SK-N-SH (cell line): ENCODE measurements around the gene BGN. TPM values are rescaled to one million over a fixed set of nuclear protein-coding genes. Genes with fewer than 3 reads are reported as not detected.

Experiments
- CTCF ChIA-PET: fragments of 300-600, 350-600 bp; formaldehyde crosslinking; extraction: SDS; loops from one replicate; lab custom pipeline; 2021; lab: Yijun Ruan, JAX
- POLR2A ChIA-PET: fragments of 350-600 bp; sonication (Branson Sonifier 250); formaldehyde crosslinking; extraction: SDS; loops from one replicate; lab custom pipeline; 2020; ENCODE audit warnings: antibody characterized with exemption, inconsistent platforms; lab: Yijun Ruan, JAX
- DNase-seq: peaks from one replicate; pipeline ENCODE4 v3.0.0; 2012
- H2AFZ ChIP-seq: fragments of 200-600 bp; sonication (generic); 2 replicates; pipeline ENCODE4 v1.8.1; 2016; ENCODE audit warnings: antibody characterized with exemption, mild to moderate bottlenecking, low read depth
- H3F3A ChIP-seq: fragments of 200-600 bp; sonication (generic); replicated peaks from 2 replicates; pipeline ENCODE3; 2016; ENCODE audit warnings: antibody characterized with exemption, mild to moderate bottlenecking; ENCODE audit not compliant: insufficient read depth
- H3K27ac ChIP-seq, 2 experiments: fragments of 200-500 bp in 1 of 2; fragments of 200-600 bp in 1 of 2; sonication (Bioruptor generic) in 1 of 2; sonication (generic), shearing (Covaris generic) in 1 of 2; 2 replicates each; pipeline versions ENCODE4 v1.5.1 to v1.6.1; 2014 to 2016; ENCODE audit warnings: low read depth in 2 of 2, inconsistent platforms in 1 of 2, low read length in 1 of 2, mild to moderate bottlenecking in 1 of 2, mixed read lengths in 1 of 2
- H3K27me3 ChIP-seq: fragments of 200-600 bp; sonication (generic), shearing (Covaris generic); 2 replicates; pipeline ENCODE4 v1.6.1; 2016; ENCODE audit warnings: mixed run types; ENCODE audit not compliant: insufficient read depth
- H3K36me3 ChIP-seq, 2 experiments: fragments of 200-500 bp in 1 of 2; fragments of 200-600 bp in 1 of 2; sonication (Bioruptor generic) in 1 of 2; sonication (generic) in 1 of 2; replicated peaks in 1 of 2; 2 replicates each; pipeline versions ENCODE3 to v1.5.1; 2014 to 2016; ENCODE audit warnings: low read length in 1 of 2, mild to moderate bottlenecking in 1 of 2; ENCODE audit not compliant: insufficient read depth in 2 of 2, control insufficient read depth in 1 of 2
- H3K4me1 ChIP-seq, 2 experiments: fragments of 200-500 bp in 1 of 2; fragments of 200-600 bp in 1 of 2; sonication (Bioruptor generic) in 1 of 2; sonication (generic), shearing (Covaris generic) in 1 of 2; 2 replicates each; pipeline versions ENCODE4 v1.5.1 to v1.6.1; 2014 to 2016; ENCODE audit warnings: low read depth in 1 of 2, low read length in 1 of 2, mixed run types in 1 of 2; ENCODE audit not compliant: insufficient read depth in 2 of 2, control insufficient read depth in 1 of 2
- H3K4me2 ChIP-seq: fragments of 200-600 bp; sonication (generic), shearing (Covaris generic); 2 replicates; pipeline ENCODE4 v1.6.1; 2017; ENCODE audit warnings: mixed run types
- H3K4me3 ChIP-seq, 2 experiments: fragments of 200-500 bp in 1 of 2; fragments of 200-600 bp in 1 of 2; sonication (Bioruptor generic) in 1 of 2; sonication (generic), shearing (Covaris generic) in 1 of 2; 2 replicates each; pipeline versions ENCODE4 v1.5.1 to v1.8.1; 2014 to 2016; ENCODE audit warnings: low read depth in 2 of 2, inconsistent platforms in 1 of 2, low read length in 1 of 2, mild to moderate bottlenecking in 1 of 2, mixed read lengths in 1 of 2, moderate library complexity in 1 of 2
- H3K79me2 ChIP-seq: fragments of 200-600 bp; sonication (generic); 2 replicates; pipeline ENCODE4 v1.8.1; 2017; ENCODE audit warnings: mild to moderate bottlenecking; ENCODE audit not compliant: insufficient read depth
- H3K9ac ChIP-seq: fragments of 200-600 bp; sonication (generic); 2 replicates; pipeline ENCODE4 v1.6.1; 2017; ENCODE audit warnings: mixed run types
- H3K9me2 ChIP-seq: fragments of 200-600 bp; sonication (generic); 2 replicates; pipeline ENCODE4 v1.6.1; 2017; ENCODE audit warnings: mixed run types
- H3K9me3 ChIP-seq: fragments of 200-600 bp; sonication (generic); 2 replicates; pipeline ENCODE4 v1.6.1; 2017; ENCODE audit warnings: mixed run types, mild to moderate bottlenecking, moderate library complexity
- H4K20me1 ChIP-seq: fragments of 200-600 bp; sonication (generic); 2 replicates; pipeline ENCODE4 v1.6.1; 2017; ENCODE audit warnings: mild to moderate bottlenecking, mixed run types; ENCODE audit not compliant: insufficient read depth
- CHD2 ChIP-seq: fragments of 150-350 bp; IDR thresholded peaks from 2 replicates; pipeline ENCODE4 v1.6.1; 2018; ENCODE audit warnings: low read length; ENCODE audit not compliant: partially characterized antibody
- FOSL2 ChIP-seq: IDR thresholded peaks from 2 replicates; pipeline ENCODE4 v1.4.0; 2012; ENCODE audit warnings: low read depth, mild to moderate bottlenecking, moderate library complexity, borderline replicate concordance
- FOXJ3 ChIP-seq: sonication (generic); formaldehyde crosslinking; IDR thresholded peaks from 2 replicates; pipeline ENCODE4 v1.5.1; 2020; ENCODE audit warnings: mild to moderate bottlenecking, missing genetic modification reagents
- FOXM1 ChIP-seq: IDR thresholded peaks from 2 replicates; pipeline ENCODE4 v1.4.0; 2012; ENCODE audit warnings: low read depth, mild to moderate bottlenecking
- GABPA ChIP-seq: IDR thresholded peaks from 2 replicates; pipeline ENCODE4 v1.4.0; 2012; ENCODE audit warnings: low read depth, mild to moderate bottlenecking
- GATA2 ChIP-seq: sonication (generic); formaldehyde crosslinking; IDR thresholded peaks from 2 replicates; pipeline ENCODE4 v1.5.0; 2020; ENCODE audit warnings: mild to moderate bottlenecking, missing genetic modification reagents
- JUND ChIP-seq: IDR thresholded peaks from 2 replicates; pipeline ENCODE4 v1.4.0; 2012
- MEF2A ChIP-seq: IDR thresholded peaks from 2 replicates; pipeline ENCODE4 v1.4.0; 2012; ENCODE audit warnings: low read depth, borderline replicate concordance
- NFIC ChIP-seq: IDR thresholded peaks from 2 replicates; pipeline ENCODE4 v1.4.0; 2012; ENCODE audit warnings: borderline replicate concordance
- POLR2AphosphoS5 ChIP-seq: IDR thresholded peaks from 2 replicates; pipeline ENCODE4 v1.6.1; 2012; ENCODE audit warnings: low read depth, low read length
- SIN3A ChIP-seq: IDR thresholded peaks from 2 replicates; pipeline ENCODE4 v1.6.1; 2012; ENCODE audit warnings: low read depth, mild to moderate bottlenecking, low read length, moderate library complexity, borderline replicate concordance
- SMC3 ChIP-seq: IDR thresholded peaks from 2 replicates; pipeline ENCODE4 v1.6.1; 2012; ENCODE audit warnings: low read depth, low read length, improper control_type of control experiment
- TCF12 ChIP-seq: IDR thresholded peaks from 2 replicates; pipeline ENCODE4 v1.4.0; 2012
- TEAD4 ChIP-seq: IDR thresholded peaks from 2 replicates; pipeline ENCODE4 v1.4.0; 2012; ENCODE audit warnings: mild to moderate bottlenecking, borderline replicate concordance; ENCODE audit not compliant: insufficient read depth
- WGBS: methylation state at CpG from one replicate; pipeline ENCODE4 v1.1.6; 2017; ENCODE audit warnings: low lambda C conversion rate; 5-methylcytosine and 5-hydroxymethylcytosine counted together
- polyA plus RNA-seq, 3 experiments: library from polyadenylated mRNA; depleted of rRNA; stranded (reverse); fragments of >200 nt; gene quantifications; 2 replicates each; pipeline ENCODE4 v1.2.3, GENCODE V29; 2012
- TF ChIP-seq, protein P1 (sequence below): fragments of 150-350 bp; IDR thresholded peaks from 2 replicates; pipeline ENCODE4 v1.6.1; 2016; ENCODE audit warnings: mild to moderate bottlenecking, low read depth, low read length
- TF ChIP-seq, protein P2 (sequence below): IDR thresholded peaks from 2 replicates; pipeline ENCODE4 v1.6.1; 2012; ENCODE audit warnings: mild to moderate bottlenecking, low read depth, low read length, moderate library complexity
- TF ChIP-seq, protein P3 (sequence below): IDR thresholded peaks from 2 replicates; pipeline ENCODE4; 2012
- TF ChIP-seq, protein P4 (sequence below): IDR thresholded peaks from 2 replicates; pipeline ENCODE4 v1.4.0; 2012; ENCODE audit warnings: low read depth, borderline replicate concordance
- TF ChIP-seq, protein P5 (sequence below): fragments of 150-350 bp; IDR thresholded peaks from 2 replicates; pipeline ENCODE4 v1.6.1; 2017; ENCODE audit warnings: antibody characterized with exemption, low read length, low read depth, borderline replicate concordance

The BGN gene
- polyA plus RNA-seq, 1 of the 3 experiments (the other 2 are of a cell fraction) = 28.9 TPM

DNA sequence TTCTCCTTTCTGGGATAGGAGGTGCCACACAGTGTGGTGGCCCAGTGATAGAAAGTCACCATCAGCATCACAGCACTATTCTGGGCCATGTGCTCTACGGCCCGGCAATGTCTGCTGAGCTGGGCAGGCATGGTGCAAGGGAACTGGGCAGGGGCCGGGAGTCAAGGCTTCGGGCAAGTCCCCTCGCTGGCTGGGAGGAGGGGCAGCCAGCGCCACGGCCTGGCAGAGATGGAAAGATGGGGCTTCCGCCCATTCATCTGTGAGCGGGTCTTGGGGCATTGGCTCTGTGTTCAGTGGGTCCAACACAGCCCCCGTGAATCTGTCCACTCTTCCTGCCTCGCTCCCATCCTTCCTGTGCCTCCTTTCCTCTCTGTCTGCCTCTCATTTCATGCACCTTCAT is 15.6 kb downstream of the BGN start:
- no peak overlapping the region for H3K4me3 ChIP-seq
- POLR2A ChIA-PET = no interaction called here
- DNase-seq = no peak
- H3K4me1 ChIP-seq = peaks cover 0 to 7% of the 10 kb centered on the region in 2 experiments; a peak in 1 of 4 replicates
- no peak overlapping the region for H3K9ac ChIP-seq
- H3K79me2 ChIP-seq = no peaks in the 10 kb centered on the region
- H3K9me3 ChIP-seq = no peaks in the 10 kb centered on the region
- H3K4me2 ChIP-seq = no peak overlapping the region
- TF ChIP-seq, protein P1, sequence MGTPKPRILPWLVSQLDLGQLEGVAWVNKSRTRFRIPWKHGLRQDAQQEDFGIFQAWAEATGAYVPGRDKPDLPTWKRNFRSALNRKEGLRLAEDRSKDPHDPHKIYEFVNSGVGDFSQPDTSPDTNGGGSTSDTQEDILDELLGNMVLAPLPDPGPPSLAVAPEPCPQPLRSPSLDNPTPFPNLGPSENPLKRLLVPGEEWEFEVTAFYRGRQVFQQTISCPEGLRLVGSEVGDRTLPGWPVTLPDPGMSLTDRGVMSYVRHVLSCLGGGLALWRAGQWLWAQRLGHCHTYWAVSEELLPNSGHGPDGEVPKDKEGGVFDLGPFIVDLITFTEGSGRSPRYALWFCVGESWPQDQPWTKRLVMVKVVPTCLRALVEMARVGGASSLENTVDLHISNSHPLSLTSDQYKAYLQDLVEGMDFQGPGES = no peak
- TF ChIP-seq JUND (no peak), CHD2 (no peak), SIN3A (no peak), FOXM1 (no peak), POLR2AphosphoS5 (no peak), GABPA (no peak), MEF2A (no peak), NFIC (no peak), TEAD4 (no peak), TCF12 (no peak), GATA2 (CRISPR knock-in tag) (no peak), FOXJ3 (CRISPR knock-in tag) (no peak), FOSL2 (no peak), SMC3 (no peak)
- TF ChIP-seq, protein P2, sequence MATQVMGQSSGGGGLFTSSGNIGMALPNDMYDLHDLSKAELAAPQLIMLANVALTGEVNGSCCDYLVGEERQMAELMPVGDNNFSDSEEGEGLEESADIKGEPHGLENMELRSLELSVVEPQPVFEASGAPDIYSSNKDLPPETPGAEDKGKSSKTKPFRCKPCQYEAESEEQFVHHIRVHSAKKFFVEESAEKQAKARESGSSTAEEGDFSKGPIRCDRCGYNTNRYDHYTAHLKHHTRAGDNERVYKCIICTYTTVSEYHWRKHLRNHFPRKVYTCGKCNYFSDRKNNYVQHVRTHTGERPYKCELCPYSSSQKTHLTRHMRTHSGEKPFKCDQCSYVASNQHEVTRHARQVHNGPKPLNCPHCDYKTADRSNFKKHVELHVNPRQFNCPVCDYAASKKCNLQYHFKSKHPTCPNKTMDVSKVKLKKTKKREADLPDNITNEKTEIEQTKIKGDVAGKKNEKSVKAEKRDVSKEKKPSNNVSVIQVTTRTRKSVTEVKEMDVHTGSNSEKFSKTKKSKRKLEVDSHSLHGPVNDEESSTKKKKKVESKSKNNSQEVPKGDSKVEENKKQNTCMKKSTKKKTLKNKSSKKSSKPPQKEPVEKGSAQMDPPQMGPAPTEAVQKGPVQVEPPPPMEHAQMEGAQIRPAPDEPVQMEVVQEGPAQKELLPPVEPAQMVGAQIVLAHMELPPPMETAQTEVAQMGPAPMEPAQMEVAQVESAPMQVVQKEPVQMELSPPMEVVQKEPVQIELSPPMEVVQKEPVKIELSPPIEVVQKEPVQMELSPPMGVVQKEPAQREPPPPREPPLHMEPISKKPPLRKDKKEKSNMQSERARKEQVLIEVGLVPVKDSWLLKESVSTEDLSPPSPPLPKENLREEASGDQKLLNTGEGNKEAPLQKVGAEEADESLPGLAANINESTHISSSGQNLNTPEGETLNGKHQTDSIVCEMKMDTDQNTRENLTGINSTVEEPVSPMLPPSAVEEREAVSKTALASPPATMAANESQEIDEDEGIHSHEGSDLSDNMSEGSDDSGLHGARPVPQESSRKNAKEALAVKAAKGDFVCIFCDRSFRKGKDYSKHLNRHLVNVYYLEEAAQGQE = no peak
- TF ChIP-seq, protein P3, sequence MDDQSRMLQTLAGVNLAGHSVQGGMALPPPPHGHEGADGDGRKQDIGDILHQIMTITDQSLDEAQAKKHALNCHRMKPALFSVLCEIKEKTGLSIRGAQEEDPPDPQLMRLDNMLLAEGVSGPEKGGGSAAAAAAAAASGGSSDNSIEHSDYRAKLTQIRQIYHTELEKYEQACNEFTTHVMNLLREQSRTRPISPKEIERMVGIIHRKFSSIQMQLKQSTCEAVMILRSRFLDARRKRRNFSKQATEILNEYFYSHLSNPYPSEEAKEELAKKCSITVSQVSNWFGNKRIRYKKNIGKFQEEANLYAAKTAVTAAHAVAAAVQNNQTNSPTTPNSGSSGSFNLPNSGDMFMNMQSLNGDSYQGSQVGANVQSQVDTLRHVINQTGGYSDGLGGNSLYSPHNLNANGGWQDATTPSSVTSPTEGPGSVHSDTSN = no peak
- TF ChIP-seq, protein P4, sequence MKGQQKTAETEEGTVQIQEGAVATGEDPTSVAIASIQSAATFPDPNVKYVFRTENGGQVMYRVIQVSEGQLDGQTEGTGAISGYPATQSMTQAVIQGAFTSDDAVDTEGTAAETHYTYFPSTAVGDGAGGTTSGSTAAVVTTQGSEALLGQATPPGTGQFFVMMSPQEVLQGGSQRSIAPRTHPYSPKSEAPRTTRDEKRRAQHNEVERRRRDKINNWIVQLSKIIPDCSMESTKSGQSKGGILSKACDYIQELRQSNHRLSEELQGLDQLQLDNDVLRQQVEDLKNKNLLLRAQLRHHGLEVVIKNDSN = no peak
- TF ChIP-seq, protein P5, sequence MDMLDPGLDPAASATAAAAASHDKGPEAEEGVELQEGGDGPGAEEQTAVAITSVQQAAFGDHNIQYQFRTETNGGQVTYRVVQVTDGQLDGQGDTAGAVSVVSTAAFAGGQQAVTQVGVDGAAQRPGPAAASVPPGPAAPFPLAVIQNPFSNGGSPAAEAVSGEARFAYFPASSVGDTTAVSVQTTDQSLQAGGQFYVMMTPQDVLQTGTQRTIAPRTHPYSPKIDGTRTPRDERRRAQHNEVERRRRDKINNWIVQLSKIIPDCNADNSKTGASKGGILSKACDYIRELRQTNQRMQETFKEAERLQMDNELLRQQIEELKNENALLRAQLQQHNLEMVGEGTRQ = no peak
- no peak overlapping the region for H3K27ac ChIP-seq
- H4K20me1 ChIP-seq = no peaks in the 10 kb centered on the region
- H2AFZ ChIP-seq = no peak overlapping the region
- H3K27me3 ChIP-seq = peaks cover 3% of the 10 kb centered on the region; the same call in 1 of the 2 replicates
- peaks cover 5% of the 10 kb centered on the region for H3F3A ChIP-seq
- H3K36me3 ChIP-seq = no peaks in the 10 kb centered on the region
- CTCF ChIA-PET = interaction anchor here (1.3 to 8.8 kb wide), 5 partner anchors 29 to 569 kb away, joined by 3 to 203 read pairs (median 7); partner anchors contain the start of gene HAUS7
- no peaks in the 10 kb centered on the region for H3K9me2 ChIP-seq
- WGBS = 60% methylated on average over 2 of the region's 11 CpGs
